ENCODE results near the gene GAS5. TPM values are rescaled to one million over a fixed set of nuclear protein-coding genes. Genes with fewer than 3 reads are reported as not detected.

Gene GAS5
- 961 and 1,422 TPM in 2 replicates for polyA plus RNA-seq (2012; rRNA removed)
- polyA plus RNA-seq (2012; cell fraction: cytosol; rRNA removed), result 1,326 and 1,438 TPM in 2 replicates
- polyA plus RNA-seq (2012; cell fraction: nucleus; rRNA removed), result 871 and 1,534 TPM in 2 replicates

- Histone ChIP-seq H4K20me1 (ENCODE audit: insufficient read depth) (peaks cover 45% of the 10 kb centered on the region), H2AFZ (ENCODE audit: low read depth) (peak within 1 kb of the TSS; percentile 67), H3K27me3 (ENCODE audit: insufficient read depth) (no peaks in the 10 kb centered on the region), H3K9me2 (no peaks in the 10 kb centered on the region), H3K36me3 (replicated peaks in 1 of 2; ENCODE audit: control insufficient read depth in 1 of 2, insufficient read depth in 2 of 2, low read length in 1 of 2) (peaks cover 58 to 62% of the 10 kb centered on the region in 2 experiments), H3K4me1 (ENCODE audit: control insufficient read depth in 1 of 2, insufficient read depth in 2 of 2, low read depth in 1 of 2, low read length in 1 of 2) (peaks cover 11 to 38% of the 10 kb centered on the region in 2 experiments; a peak in 3 of 4 replicates), H3F3A (replicated peaks; ENCODE audit: insufficient read depth) (peaks cover 61% of the 10 kb centered on the region), H3K79me2 (ENCODE audit: insufficient read depth) (peaks cover 42% of the 10 kb centered on the region), H3K4me3 (ENCODE audit: low read depth in 2 of 2, low read length in 1 of 2) (peak within 1 kb of the TSS; percentile 82 to 90), H3K9ac (peak within 1 kb of the TSS; percentile 79), H3K9me3 (no peaks in the 10 kb centered on the region), H3K4me2 (peak within 1 kb of the TSS; percentile 79), H3K27ac (ENCODE audit: low read depth in 2 of 2, low read length in 1 of 2) (peak within 1 kb of the TSS; percentile 74 to 97)
- DNase-seq, result no peak
- CTCF ChIA-PET, result interaction anchor here (1.0 to 1.6 kb wide), 2 partner anchors 154 to 436 kb away, joined by 3 to 4 read pairs; partner anchors contain the start of gene RC3H1
- POLR2A ChIA-PET, result interaction anchor here (0.6 to 2.5 kb wide), 25 partner anchors 8 to 390 kb away, joined by 3 to 14 read pairs (median 3); partner anchors contain the start of genes CENPL, DARS2, KLHL20 and RC3H1
- 4% methylated on average over 23 of the region's 30 CpGs for WGBS (ENCODE audit: low lambda C conversion rate)
- peak; percentile 18; the same call in 1 of the 2 replicates for TF ChIP-seq JUND (IDR thresholded peaks at IDR 0.05)
- no peak for TF ChIP-seq NFIC (IDR thresholded peaks at IDR 0.05; ENCODE audit: borderline replicate concordance)
- TF ChIP-seq REST (IDR thresholded peaks at IDR 0.05; ENCODE audit: low read depth, low read length), result peak; percentile 52; the same call in 1 of the 2 replicates
- TF ChIP-seq EZH2phosphoT487 (IDR thresholded peaks at IDR 0.05; ENCODE audit: borderline replicate concordance, low read depth), result no peak
- no peak for TF ChIP-seq CTCF (IDR thresholded peaks at IDR 0.05)
- 0 out of 2 replicates have a peak, but pooled peaks have one; percentile 11 for TF ChIP-seq RCOR1 (IDR thresholded peaks at IDR 0.05; ENCODE audit: low read length)
- no peak for TF ChIP-seq CHD2 (IDR thresholded peaks at IDR 0.05; ENCODE audit: low read length, partially characterized antibody)
- TF ChIP-seq TAF1 (IDR thresholded peaks at IDR 0.05; ENCODE audit: borderline replicate concordance, low read depth, low read length), result peak; percentile 99
- no peak for TF ChIP-seq FOSL2 (IDR thresholded peaks at IDR 0.05; ENCODE audit: borderline replicate concordance, low read depth)
- peak; percentile 89 for TF ChIP-seq MAX (IDR thresholded peaks at IDR 0.05; ENCODE audit: low read depth)
- no peak for TF ChIP-seq GABPA (IDR thresholded peaks at IDR 0.05; ENCODE audit: low read depth)
- TF ChIP-seq PBX3 (IDR thresholded peaks at IDR 0.05), result no peak
- TF ChIP-seq YY1 (IDR thresholded peaks at IDR 0.05; ENCODE audit: low read depth), result peak; percentile 84
- TF ChIP-seq ELF1 (IDR thresholded peaks at IDR 0.05), result no peak
- TF ChIP-seq FOXJ3 (CRISPR knock-in tag; IDR thresholded peaks at IDR 0.05), result no peak
- TF ChIP-seq TEAD4 (IDR thresholded peaks at IDR 0.05; ENCODE audit: borderline replicate concordance, insufficient read depth), result no peak
- no peak for TF ChIP-seq RXRA (IDR thresholded peaks at IDR 0.05; ENCODE audit: borderline replicate concordance, low read depth)
- TF ChIP-seq SMC3 (IDR thresholded peaks at IDR 0.05; ENCODE audit: low read depth, low read length), result no peak; the same call in 1 of the 2 replicates
- TF ChIP-seq RFX5 (IDR thresholded peaks at IDR 0.05; ENCODE audit: low read length), result peak; percentile 72
- TF ChIP-seq SIN3A (IDR thresholded peaks at IDR 0.05; ENCODE audit: borderline replicate concordance, low read depth, low read length), result peak; percentile 88; the same call in 1 of the 2 replicates
- TF ChIP-seq POLR2AphosphoS5 (IDR thresholded peaks at IDR 0.05; ENCODE audit: low read depth, low read length), result peak; percentile 100
- no peak for TF ChIP-seq IRF3 (IDR thresholded peaks at IDR 0.05; ENCODE audit: low read depth, low read length)
- TF ChIP-seq MEF2A (IDR thresholded peaks at IDR 0.05; ENCODE audit: borderline replicate concordance, low read depth), result no peak
- TF ChIP-seq RAD21 (IDR thresholded peaks at IDR 0.05; ENCODE audit: low read length), result no peak
- peak; percentile 94 for TF ChIP-seq USF1 (IDR thresholded peaks at IDR 0.05; ENCODE audit: borderline replicate concordance, low read depth)
Measured at GRCh38 chr1:173867753-173868265, at the start of gene GAS5. GAS5 (minus strand) TSS chr1:173867989.

Data from SK-N-SH (cell line).